Stimulated activated CD8-positive, alpha-beta memory T cell treated with anti-CD3 and anti-CD28 coated beads, Interleukin-15, amount 100 ng/mL, for 1 hour (primary cell): ENCODE data around the gene BRAT1.

ENCODE experiments used
- DNase-seq: peaks from one replicate; pipeline ENCODE4 v3.0.0-alpha.2; 2020; ENCODE audit warnings: low read depth

Gene BRAT1

GRCh38 chr7:2523461-2523936 lies 31.8 kb downstream of the BRAT1 start:
- no peak for DNase-seq

- no peak for DNase-seq
These were observed 32.4 kb downstream of the BRAT1 start for GRCh38 chr7:2522780-2523433.

- DNase-seq, result no peak
These were observed 33.3 kb downstream of the BRAT1 start for GRCh38 chr7:2521952-2522591.

- no peak for DNase-seq
These were observed 34.0 kb downstream of the BRAT1 start for GRCh38 chr7:2521341-2521745.

GRCh38 chr7:2520761-2521290 lies 34.5 kb downstream of the BRAT1 start:
- no peak for DNase-seq

- no peak for DNase-seq
These were observed 35.1 kb downstream of the BRAT1 start for GRCh38 chr7:2520131-2520760.

- no peak for DNase-seq
These were observed 36.0 kb downstream of the BRAT1 start, which contains the start of gene LFNG for GRCh38 chr7:2519119-2519930. TSS of gene LFNG (plus strand) at chr7:2519774. CDS start at chr7:2519862, 88 bp downstream.

GRCh38 chr7:2518737-2519118 lies 36.6 kb downstream of the BRAT1 start:
- no peak for DNase-seq

- DNase-seq, result no peak
These were observed 37.4 kb downstream of the BRAT1 start for GRCh38 chr7:2517678-2518507.

GRCh38 chr7:2517026-2517425 lies 38.3 kb downstream of the BRAT1 start:
- no peak for DNase-seq

- no peak for DNase-seq
These were observed 39.1 kb downstream of the BRAT1 start for GRCh38 chr7:2516194-2516555.

- no peak for DNase-seq
These were observed 39.7 kb downstream of the BRAT1 start for GRCh38 chr7:2515424-2516193.

- DNase-seq, result no peak
These were observed 40.6 kb downstream of the BRAT1 start for GRCh38 chr7:2514473-2515423.

- DNase-seq, result no peak
These were observed 41.6 kb downstream of the BRAT1 start for GRCh38 chr7:2513702-2514101.

- DNase-seq, result no peak
These were observed 42.6 kb downstream of the BRAT1 start for GRCh38 chr7:2512713-2513112.

- DNase-seq, result no peak
These were observed 43.1 kb downstream of the BRAT1 start for GRCh38 chr7:2512179-2512661.

GRCh38 chr7:2511769-2512168 lies 43.6 kb downstream of the BRAT1 start:
- DNase-seq, result no peak

- DNase-seq, result no peak
These were observed 44.2 kb downstream of the BRAT1 start for GRCh38 chr7:2510909-2511768.
